ENCODE data around the gene PLEKHM3.

DNA sequence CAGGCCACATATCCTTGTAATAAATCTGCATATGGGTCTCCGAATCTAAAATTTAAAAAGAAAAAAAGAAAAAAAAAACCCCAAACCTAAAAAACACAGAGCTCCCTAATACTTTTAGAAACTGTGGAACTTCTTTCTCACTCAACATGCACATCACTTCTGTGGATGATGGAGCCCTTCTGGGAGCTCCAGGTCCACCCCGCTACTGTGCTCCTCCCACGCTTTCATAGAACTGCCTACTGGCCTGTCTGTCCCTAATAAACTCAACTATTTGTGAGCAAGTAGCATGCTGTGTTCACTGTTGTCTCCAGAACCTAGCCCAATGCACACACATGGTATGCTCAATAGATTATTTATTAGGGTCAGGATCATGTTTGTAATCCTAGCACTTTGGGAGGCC is 172.5 kb downstream of the PLEKHM3 start:
- no peak for TF ChIP-seq CTCF (IDR thresholded peaks at IDR 0.05)
- TF ChIP-seq POLR2A (IDR thresholded peaks at IDR 0.05): no peak

All from right lobe of liver (tissue), 4 donors.